HG03280 (cell line): ENCODE data around the gene RAB17.

ENCODE experiments used
- ATAC-seq: cut with Tn5 transposase; IDR thresholded peaks from one replicate; pipeline ENCODE4 v1.9.1; 2021; ENCODE audit warnings: mild to moderate bottlenecking, moderate library complexity; ENCODE audit not compliant: unreplicated experiment

The RAB17 gene

DNA sequence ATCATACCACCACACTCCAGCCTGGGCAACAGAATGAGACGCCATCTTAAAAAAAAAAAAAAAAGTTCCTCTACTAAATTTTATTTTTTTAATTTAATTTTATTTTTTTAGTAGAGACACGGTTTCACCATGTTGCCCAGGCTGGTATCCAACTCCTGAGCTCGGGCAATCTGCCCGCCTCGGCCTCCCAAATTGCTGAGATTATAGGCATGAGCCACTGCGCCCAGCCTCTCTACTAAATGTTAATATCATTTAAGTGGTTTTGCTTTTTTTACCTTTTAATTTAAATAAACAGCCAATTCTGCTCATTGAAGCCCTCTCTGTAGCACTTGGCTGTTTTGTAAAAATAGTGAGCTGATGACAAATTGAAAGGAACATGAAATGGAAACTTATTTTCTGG lies 9.2 kb downstream of the RAB17 start:
- no peak for ATAC-seq

DNA sequence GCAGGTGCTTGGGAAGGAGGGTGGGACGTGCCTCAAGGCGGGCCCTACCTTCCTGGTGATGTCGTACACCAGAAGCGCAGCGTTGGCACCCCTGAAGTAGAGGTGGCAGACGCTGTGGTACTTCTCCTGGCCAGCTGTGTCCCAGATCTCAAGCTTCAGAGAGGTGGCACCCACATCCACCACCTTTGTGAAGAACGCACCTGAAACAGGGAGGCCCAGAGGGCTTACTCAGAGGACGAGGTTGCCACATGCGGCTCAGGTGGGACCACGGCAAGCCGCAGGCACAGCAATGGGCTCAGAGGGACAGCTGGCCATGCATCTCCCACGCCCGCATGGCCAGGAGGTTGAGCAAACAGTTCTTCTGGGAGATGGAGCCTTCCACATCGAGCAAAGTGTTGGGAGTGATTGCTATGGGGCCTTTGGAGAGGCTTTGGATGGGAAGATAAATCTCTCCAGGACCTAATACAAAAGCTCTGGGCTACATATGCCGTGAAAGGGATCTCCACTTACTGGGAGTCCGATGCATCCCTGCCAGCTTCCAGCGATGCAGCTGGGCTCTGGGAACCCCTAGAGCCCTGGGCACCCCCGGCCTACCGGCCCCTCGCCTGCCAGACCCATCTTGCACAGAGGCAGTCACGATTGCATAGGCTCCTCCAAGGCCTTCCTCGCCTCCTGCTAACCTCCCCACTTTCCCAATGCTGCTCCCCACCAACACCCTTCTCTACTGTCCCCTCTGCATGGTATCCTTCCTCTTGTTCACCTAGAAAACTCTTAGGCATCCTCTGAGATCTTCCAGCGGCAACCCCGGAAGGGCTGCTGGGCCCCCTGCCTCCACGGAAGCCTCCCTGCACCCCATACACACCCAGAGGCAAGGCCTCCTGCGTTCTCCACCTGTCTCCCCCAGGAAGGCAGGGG lies 12.3 kb downstream of the RAB17 start:
- ATAC-seq = no peak

DNA sequence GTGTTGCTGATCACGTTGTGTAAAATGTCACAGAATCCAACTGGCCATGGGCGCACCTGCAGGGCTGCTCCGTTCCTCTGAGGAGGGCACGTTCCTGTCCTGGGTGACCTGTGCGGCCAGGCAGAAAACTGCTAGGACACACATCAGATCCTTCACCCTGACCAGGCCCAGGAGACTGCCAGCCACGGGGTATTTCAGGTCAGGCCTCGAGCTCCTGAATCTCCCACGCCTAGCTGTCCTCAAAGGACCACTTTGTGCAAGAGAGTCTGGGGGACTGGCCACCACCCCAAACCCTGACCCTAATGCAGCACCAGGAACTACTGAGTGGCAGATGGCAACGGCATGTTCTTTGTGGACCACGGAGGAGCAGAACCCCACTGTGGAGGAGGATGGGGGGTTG lies 13.1 kb downstream of the RAB17 start:
- ATAC-seq = no peak

DNA sequence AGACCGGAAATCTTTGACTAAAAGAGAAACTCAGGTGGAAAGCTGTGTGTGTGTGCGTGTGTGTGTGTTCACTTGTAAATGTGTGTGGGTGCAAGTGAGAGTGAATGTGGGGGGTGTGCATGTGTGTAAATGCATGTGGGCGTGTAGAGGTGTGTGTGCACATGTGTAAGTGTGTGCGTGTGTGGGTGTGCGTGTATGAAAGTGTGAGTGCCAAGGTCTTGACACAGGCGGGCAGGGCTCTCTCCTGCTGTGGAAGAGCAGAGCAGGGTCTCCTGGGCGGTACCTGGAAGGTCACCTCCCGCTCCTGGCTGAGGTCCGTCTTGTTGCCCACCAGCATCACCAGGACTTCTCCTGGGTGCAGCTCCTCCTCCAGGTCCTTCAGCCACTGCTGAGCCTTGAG lies 13.6 kb downstream of the RAB17 start:
- ATAC-seq = no peak

DNA sequence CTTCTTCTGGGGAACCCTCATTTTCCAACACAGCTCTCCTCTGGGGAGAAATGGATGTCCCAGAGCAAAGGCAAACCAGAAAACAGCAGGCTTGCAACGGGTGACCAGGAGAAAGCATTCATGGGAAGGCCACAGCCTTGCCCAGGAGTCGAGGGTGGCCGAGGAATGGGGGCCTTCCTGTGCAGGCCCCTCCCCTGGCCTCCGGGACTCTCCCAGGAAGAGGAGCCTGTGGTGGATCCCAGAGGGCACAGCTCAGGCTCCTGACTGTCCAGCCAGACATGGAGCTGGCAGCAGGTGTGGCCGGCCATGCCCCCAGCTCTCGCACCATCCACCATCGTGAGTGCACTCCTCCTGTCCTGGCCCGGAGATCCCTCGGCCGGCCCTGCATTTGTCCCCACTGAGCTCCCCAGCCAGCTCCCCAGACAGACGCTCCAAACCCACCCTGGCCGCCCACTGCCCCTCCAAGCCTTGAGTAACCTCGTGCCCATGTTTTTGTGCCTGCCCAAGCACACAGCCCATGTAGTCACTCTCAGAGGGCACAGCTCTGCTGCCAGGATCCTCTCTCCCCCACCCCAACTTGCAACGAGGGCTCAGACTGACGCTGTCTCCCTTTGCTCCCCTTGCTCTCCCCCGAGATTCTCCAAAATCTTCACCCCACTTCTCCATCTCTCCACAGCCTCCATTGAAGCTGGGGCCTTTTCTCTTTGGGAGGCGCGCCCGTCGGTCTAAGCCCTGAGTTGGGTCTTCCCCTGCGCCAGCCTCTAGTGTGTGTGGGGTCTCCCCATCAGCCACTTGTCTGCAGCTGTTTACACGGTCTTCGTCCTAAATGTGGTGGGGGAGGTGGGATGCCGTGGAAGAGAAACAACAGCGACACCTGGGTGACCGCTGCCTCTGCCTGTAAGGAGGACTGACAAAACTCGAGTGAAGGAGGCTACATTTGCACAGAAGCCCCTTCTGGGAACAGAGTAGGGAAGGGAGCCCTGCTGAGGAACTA lies 14.4 kb downstream of the RAB17 start:
- no peak for ATAC-seq

DNA sequence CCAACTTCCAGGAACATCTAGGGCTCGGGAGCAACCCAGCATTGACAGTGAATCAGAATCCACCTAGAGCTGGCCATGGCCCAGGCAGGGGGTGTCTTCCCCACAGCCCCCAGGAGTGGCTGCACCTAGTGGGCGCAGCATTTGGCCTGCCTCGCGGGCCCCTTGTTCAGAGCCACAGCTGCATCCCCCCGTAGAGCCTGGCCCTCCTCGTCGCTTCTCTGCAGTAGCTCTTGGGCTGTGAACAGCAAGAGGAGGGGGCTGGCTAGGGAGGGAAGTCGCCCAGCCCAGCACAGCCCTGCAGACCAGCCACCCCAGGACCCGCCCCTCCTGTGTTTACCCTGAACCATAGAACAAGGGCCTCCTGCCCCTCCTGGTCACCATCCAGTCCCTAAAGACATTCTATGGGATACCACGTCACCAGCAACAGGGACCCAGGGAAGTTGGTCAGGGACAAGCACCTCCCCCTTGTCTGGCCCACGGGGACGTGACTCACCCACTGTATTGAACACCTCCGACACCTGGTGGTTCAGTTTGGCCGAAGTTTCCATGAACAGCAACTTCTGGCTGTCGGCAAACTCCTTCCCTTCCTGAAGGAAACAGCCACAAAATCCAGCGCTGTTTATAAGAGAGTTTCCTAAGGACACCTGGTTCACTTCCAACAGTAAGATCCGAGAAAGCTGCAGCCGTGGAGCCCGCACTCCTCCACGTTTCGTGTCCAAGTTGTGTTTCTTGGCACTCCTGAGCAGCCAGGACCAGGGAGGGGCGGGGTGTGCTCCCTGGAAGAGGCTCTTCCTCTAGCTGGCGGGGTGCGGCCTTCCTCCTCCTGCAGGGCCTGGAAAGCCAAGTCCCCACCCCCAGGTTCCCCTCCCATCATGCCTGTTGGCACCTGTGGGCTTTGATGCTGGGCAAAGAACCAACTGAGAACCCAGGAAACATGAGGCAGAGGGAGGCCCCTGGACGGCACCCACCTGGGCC lies 15.4 kb downstream of the RAB17 start:
- no peak for ATAC-seq

DNA sequence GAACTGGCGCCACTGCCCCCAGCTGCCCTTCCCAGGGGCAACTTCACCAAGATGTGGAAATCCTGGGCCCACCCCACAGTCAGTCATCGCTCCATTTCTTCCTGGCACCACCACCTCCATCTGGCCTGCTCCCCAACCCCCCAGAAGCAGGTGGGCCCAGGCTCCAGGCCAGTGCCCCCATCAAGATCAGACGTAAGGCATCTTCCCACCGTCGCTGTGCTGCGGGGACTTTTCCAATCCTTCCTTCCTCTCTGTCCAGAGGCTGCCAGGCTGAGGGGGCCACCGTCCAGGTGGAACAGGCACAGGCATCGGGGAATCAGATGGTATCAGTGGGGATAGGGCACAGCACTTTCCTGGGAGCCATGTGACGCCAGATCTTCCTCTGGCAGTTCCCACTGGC lies 16.1 kb downstream of the RAB17 start:
- no peak for ATAC-seq

DNA sequence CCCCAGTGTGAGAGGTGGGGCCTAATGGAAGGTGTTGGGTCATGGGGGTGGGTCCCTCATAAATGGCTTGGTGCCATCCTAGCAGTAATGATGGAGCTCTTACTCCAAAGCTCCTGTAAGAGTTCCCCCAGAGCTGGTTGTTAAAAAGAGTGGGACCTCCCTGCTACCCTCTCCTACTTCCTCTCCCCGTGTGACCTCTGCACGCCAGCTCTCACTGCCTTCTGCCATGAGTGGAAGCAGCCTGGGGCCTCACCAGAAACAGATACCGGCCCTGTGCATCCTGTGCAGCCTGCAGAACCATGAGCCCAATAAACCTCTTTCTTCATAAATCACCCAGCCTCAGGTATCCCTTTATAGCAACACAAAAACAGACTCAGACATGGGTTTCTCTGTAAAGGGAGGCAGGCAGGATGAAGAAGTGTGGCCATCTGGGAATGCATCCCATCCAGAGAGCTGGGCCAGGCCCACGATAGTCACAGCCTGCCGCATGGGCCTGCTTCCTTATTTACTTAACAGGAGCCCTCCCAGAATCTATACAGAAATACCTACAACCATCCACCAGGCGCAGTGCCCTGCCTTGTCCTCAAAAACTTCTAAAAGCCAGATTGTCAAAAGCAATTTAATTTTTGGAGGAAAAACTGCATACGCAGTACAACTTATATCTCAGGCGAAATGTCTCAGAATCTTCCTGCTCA lies 16.7 kb downstream of the RAB17 start:
- ATAC-seq = no peak

DNA sequence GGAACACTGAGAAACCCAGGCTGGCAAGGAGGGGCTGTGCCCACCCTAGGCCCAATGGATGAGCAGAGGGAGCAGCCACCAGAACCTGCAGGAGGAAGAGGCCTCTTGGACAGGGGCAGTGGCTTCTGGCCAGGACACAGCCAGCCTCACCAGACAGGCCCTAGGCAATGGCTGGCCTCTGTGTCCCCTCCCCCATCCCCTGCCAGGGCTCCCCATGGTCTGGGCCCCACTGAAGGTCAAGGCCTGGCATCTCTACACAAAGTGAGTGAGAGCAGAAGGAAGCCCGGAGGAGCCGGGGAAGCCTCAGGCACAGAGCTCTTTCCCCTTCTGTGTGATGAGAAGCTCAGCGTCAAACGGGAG lies 17.8 kb downstream of the RAB17 start:
- ATAC-seq = no peak

DNA sequence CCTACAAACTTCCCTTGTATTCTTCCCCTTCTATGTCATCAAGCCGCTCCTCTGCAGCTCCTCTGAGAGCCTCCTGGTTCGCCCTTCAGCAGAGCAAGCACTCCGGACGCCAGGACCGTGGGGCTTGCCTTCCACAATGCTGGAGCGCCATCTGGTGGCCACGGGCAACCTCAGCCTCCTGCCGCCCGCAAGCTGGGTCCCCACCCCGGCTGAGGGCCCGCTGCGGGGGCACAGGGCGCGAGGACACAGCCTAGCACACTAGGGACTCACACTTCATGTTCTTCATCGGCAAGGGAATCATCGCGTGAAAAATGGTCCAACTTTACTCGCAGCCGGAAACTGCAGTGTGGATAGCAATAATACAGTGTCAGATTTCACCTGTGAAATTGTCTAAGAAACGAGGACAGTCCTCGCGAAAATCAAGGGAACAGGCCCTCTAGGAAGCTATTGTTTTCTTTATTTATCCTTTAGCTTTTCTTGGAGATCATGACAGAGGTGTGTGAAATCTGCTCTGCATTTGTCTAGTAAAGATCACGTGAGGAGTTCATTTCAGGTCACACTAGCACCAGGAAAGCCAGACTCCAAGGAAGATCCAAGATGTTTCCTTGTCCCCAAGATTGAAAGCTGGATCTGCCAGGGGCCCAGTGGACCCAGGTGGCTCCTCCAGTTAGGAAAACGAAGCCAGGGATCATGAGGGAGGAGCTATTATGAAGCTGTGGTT lies 18.4 kb downstream of the RAB17 start:
- peak; percentile 91 for ATAC-seq

DNA sequence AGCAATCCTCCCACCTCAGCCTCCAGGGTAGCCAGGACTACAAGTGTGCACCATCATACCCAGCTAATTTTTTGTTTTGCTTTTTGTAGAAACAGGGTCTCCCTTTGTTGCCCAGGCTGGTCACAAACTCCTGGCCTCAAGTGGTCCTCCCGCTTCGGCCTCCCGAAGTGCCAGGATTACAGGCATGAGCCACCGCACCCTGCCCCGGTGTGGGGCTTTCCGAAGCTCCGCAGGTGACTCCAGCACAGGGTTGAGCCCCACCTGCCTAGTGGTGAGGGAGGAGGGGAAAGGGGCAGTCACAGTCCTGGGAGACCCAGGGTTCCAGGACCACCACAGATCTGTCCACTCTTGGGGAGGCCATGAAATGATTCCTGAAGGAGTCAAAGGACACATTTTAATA lies 19.0 kb downstream of the RAB17 start:
- ATAC-seq = no peak

DNA sequence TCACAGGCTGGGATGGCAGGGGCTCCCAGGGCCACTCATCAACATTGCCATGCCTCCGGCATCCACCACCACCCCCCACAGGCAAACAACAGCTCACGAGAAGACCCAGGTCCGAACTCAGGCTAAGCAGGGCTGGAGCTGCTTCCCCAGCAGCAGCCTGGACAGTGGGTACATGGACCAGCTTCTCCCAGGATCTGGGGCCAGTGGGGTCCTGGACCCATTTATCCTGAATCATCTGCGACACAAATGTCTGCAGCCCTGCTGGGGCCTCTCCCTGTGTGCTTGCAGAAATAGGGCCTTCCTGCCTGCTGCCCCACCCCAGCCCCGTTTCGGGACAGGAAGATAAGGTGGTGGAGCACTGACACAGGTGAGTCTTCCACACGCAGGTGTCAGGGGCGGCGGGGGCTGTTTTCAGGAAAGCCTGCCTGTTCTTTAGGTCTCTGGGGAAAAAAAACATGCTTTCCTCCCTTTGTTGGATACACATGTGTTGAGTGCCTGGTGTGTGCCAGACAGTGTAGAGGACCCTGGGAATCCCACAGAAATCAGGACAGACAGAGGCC lies 19.7 kb downstream of the RAB17 start:
- ATAC-seq = no peak

DNA sequence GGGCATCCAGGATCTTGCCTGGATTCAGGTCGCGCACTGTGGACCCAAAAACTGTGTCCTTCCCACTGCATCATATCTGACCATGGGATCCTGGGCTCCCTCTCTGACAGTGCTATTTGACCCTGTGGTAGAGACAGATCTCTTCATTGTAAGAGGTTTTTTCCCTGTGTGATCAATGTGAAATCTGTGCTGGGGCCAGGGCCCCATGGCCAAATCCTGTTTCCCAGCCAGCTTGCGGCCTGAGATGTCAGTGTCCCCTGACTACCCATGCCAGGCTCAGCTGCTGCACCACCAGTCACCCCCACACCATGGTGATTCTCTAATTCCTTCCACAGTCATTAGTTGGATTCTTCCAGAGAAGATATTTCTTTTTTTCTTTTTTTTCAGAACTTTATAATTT lies 20.6 kb downstream of the RAB17 start:
- no peak for ATAC-seq

DNA sequence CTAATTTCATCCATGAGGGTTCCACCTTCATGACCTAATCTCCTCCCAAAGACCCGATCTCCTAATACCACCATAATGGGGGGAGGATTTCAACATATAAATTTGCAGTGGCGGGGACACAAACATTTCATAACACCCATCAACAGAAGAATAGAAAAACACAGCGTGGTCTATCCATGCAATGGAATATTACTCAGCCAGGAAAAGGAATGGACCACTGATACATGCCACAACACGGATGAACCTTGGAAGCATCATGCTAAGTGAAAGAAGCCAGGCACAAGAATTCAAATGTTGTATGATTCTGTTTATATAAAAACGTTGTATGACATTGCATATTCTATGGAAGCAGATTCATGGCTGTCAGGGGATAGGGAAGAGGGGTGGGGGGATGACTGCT lies 21.5 kb downstream of the RAB17 start:
- no peak for ATAC-seq

DNA sequence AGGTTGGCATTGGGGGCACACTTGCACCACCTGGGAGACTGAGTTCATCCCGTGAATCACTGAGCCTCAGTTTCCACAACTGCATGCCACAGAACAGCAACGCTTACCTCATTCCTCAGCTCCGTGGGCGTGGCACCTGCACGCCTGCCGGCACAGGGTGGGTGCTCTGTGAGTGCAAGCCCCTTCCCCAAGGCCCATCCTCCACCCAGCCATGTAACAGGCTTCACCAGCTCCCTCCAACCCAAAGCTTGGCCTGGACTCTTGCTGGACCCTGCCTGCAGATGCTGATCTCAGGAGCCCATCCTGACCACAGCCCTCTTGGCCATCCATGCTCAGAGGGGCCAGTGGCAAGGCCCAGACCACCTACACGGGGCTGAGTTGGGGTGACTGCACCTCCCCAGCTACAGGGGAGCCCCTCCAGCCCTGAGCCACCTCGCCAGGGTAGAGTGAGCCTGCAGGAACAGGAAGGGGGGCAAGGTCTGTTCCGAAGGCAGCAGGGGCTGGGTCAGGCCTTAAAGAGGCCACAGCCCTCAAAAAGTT lies 22.3 kb downstream of the RAB17 start:
- no peak for ATAC-seq

DNA sequence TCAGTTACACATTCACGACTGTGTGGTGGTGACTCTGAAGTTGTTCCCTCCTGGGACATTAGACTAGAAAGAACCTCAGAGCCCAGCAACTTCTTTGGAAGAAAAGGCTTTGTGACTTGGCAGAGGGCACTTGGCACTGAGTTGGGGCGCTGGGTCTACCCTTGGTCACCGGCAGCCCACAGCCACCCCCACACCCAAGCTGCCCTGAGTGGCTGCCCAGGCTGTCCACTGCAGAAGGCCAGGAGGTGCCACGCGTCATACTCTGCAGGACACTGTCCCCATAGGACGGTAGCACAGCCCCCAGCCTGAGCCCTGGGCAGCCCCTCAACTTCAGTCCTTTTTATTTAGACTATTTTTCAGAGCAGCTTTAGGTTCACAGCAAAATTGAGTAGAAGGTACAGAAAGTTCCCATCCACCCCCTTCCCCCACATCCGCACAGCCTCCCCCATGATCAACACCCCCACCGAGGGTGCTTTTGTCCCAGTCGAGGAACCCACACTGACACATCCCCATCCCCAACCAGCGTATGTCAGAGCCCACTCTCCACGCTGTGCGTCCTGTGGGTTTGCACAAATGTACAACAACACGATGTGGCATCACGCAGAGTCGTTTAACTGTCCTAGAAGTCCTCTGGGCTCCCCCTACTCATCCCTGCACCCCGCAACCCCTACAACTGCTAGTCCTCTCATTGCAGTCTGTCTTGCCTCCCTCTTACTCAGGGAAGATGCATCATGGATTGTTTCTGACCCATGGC lies 23.1 kb downstream of the RAB17 start:
- no peak for ATAC-seq

DNA sequence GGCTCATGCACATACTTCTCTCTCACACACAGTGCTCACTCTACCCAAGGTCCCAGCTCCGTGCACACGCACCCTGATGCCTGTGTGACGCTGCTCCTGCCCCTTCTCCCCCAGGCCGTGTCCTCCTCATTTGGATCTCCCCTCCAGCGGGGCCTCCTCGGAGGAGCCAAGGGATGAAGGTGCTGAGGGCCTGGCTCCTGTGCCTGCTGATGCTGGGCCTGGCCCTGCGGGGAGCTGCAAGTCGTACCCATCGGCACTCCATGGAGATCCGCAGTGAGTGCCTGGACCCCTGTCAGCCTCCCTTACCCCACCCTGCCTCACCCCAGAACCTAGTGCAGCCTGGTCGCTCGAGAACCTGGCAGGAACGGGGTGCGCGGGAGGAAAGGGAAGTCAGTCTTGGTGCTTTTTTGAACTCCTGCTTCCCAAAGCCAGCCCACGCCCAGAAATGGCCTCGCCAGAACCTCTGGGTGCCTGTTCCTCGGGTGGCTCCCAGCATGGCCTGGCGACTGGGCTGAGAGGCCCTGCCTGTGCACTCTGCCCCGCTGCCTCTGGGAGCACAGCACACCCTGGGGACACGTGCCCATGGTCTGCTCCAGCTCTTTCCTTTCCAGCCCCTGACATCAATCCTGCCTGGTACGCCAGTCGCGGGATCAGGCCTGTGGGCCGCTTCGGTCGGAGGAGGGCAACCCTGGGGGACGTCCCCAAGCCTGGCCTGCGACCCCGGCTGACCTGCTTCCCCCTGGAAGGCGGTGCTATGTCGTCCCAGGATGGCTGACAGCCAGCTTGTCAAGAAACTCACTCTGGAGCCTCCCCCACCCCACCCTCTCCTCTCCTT lies 23.9 kb downstream of the RAB17 start, which contains the start of gene PRLH:
Gene PRLH (plus strand): TSS at position 174 of the 835 bp plus-strand sequence. CDS start 0 bp downstream, at position 174.
- ATAC-seq = no peak
